Bladder microvascular endothelial cell (primary cell): ENCODE results near the gene TAF11L12. TPM values are rescaled to one million over a fixed set of nuclear protein-coding genes. Genes with fewer than 3 reads are reported as not detected.

Source experiments
- total RNA-seq: library from RNA; depleted of rRNA; stranded (reverse); fragments of >200 nt; gene quantifications from 2 replicates; pipeline ENCODE4 v1.2.3, GENCODE V29; 2014

TAF11L12 gene
- total RNA-seq: not detected in 2 replicates

DNA sequence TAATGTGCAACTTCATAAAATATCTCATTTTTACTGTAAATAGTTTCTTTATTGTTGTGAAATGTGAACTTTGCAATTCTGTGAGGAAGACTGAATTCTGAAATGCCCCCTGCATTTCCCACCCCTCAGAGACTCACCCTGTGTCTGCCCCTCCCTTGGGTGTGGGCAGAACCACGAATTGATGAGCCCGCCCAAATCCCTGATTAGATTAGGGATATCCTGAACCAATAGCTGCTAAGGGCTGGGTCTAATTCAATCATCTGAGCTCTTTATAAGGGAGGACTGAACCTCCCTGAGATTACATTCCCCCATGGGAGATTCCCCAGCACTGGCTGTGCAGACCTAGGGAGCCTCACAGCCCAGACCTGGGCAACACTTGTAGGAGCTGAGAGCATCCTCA is at the start of gene TAF11L12:
Gene TAF11L12, plus strand, starts transcription at position 301 of the 400 bp plus-strand sequence.

GRCh38 chr5:17585658-17586057 is 24.5 kb upstream of the TAF11L12 start, which contains the start of gene TAF11L7:
Gene TAF11L7, minus strand, starts transcription at chr5:17585758.

DNA sequence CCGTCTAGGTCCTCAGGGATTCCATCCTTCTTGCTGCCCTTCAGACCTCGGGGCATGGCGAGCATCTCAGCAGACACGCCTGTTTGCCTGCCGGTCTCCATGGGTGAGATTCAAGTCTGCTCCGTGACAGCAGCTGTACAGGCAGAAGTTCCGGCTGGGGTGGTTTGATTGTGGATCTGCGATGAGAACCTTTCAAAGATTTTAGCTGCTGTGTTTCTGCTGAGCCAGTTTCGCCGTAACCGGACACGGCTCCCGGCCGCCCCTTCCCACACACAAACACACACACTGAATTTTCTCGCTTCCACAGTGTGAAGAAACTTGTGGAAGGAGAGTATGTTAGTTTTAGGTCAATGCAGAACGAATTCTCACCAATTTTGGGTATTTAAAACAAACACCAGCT is 19.3 kb upstream of the TAF11L12 start, which contains the start of gene TAF11L8:
Gene TAF11L8, minus strand, starts transcription at position 101 of the 400 bp plus-strand sequence.

GRCh38 chr5:17594255-17594654 is 15.9 kb upstream of the TAF11L12 start, which contains the start of gene TAF11L9:
Gene TAF11L9, minus strand, starts transcription at chr5:17594394.

DNA sequence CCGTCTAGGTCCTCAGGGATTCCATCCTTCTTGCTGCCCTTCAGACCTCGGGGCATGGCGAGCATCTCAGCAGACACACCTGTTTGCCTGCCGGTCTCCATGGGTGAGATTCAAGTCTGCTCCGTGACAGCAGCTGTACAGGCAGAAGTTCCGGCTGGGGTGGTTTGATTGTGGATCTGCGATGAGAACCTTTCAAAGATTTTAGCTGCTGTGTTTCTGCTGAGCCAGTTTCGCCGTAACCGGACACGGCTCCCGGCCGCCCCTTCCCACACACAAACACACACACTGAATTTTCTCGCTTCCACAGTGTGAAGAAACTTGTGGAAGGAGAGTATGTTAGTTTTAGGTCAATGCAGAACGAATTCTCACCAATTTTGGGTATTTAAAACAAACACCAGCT is 12.5 kb upstream of the TAF11L12 start, which contains the start of gene TAF11L10:
Gene TAF11L10, minus strand, starts transcription at position 101 of the 400 bp plus-strand sequence.

GRCh38 chr5:17603880-17604279 is 6.3 kb upstream of the TAF11L12 start, which contains the start of gene TAF11L11:
Gene TAF11L11, plus strand, starts transcription at chr5:17604183.

DNA sequence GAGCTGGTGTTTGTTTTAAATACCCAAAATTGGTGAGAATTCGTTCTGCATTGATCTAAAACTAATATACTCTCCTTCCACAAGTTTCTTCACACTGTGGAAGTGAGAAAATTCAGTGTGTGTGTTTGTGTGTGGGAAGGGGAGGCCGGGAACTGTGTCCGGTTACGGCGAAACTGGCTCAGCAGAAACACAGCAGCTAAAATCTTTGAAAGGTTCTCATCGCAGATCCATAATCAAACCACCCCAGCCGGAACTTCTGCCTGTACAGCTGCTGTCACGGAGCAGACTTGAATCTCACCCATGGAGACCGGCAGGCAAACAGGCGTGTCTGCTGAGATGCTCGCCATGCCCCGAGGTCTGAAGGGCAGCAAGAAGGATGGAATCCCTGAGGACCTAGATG is 21.6 kb downstream of the TAF11L12 start, which contains the start of gene TAF11L13:
Gene TAF11L13, plus strand, starts transcription at position 301 of the 400 bp plus-strand sequence.

GRCh38 chr5:17634160-17634559 is 24.0 kb downstream of the TAF11L12 start, which contains the start of gene TAF11L14:
Gene TAF11L14, plus strand, starts transcription at chr5:17634460.

Other genes starting within 250 kb of the TAF11L12 start
- gene TAF11L2, start 112.2 kb upstream of the TAF11L12 start, total RNA-seq: not detected in 2 replicates
- not detected in 2 replicates for gene TAF11L3, start 92.0 kb upstream of the TAF11L12 start, total RNA-seq
- not detected in 2 replicates for gene TAF11L4, start 88.6 kb upstream of the TAF11L12 start, total RNA-seq
- gene TAF11L5, start 85.2 kb upstream of the TAF11L12 start, total RNA-seq: not detected in 2 replicates
- gene TAF11L6, start 81.7 kb upstream of the TAF11L12 start, total RNA-seq: not detected in 2 replicates
- not detected in 2 replicates for gene TAF11L7, start 24.6 kb upstream of the TAF11L12 start, total RNA-seq
- gene TAF11L8, start 19.4 kb upstream of the TAF11L12 start, total RNA-seq: not detected in 2 replicates
- not detected in 2 replicates for gene TAF11L9, start 16.0 kb upstream of the TAF11L12 start, total RNA-seq
- not detected in 2 replicates for gene TAF11L10, start 12.6 kb upstream of the TAF11L12 start, total RNA-seq
- gene TAF11L11, start 6.2 kb upstream of the TAF11L12 start, total RNA-seq: not detected in 2 replicates
- gene TAF11L13, start 21.7 kb downstream of the TAF11L12 start, total RNA-seq: not detected in 2 replicates
- gene TAF11L14, start 24.1 kb downstream of the TAF11L12 start, total RNA-seq: not detected in 2 replicates